ENCODE measurements around the gene PROK1. TPM values are rescaled to one million over a fixed set of nuclear protein-coding genes. Genes with fewer than 3 reads are reported as not detected.

The PROK1 gene
- total RNA-seq, 1 experiment from 2014 or later = not detected

DNA sequence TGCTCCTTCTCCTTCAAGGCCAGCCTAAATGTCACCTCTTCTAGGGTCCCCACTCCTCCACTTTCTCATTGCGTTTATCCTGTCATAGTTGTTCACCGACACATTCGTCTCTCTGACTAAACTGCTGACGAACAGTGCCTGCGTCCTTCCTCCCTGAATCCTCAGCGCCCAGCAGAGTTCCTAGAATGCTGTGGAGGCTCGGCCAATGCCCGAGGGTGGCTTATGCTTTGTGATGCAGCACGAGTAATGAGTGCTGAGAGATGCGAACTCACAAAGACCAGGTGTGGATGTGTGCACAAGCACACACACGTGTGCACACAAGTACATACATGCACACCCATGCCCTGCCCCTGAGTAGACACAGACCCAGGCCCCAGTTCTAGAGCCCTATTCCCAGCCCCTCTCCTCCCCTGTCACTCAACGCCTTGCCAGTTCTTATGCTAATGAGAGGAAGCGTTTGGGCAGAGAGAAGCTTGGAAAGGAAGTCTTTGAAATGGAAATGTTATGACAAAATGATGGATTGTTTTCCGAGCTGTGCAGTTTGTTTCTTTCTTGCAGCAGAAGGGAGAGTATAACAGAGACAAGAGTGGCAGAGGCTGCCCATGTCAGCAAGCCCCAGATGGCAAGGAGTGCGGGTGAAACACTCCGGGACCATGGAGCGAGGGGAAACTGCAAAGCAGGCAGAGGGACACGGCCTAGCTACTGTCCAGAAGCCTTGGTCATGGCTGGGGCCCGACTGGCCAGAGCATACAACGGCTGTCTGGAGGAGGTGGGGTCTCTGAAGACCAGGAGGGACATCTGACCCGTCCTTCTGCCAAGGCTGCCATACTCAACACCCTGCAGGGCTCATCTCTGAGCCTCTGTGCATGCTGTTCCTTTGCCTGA, 43.8 kb downstream of the PROK1 start:
- peak; percentile 58 for DNase-seq (ENCODE audit: low spot score)
- ChIA-PET CTCF (interaction anchor here (1.3 to 2.7 kb wide), 4 partner anchors 13 to 287 kb away, joined by 3 to 34 read pairs (median 18); partner anchors contain the start of gene LAMTOR5), POLR2A (ENCODE audit: low non-redundant PET) (no interaction called here)
- H3K9me3 ChIP-seq (ENCODE audit: low read depth, low read length, poor library complexity, severe bottlenecking) = no peaks in the 10 kb centered on the region
- no peak overlapping the region for H3K4me3 ChIP-seq (ENCODE audit: low read depth, low read length, poor library complexity, severe bottlenecking)
- no TSS peak for BruUV-seq (replicated peaks)
- no peak overlapping the region for H3K27ac ChIP-seq (ENCODE audit: low read depth, low read length, poor library complexity, severe bottlenecking)
- no peaks in the 10 kb centered on the region for H3K36me3 ChIP-seq (ENCODE audit: insufficient read depth, low read length, poor library complexity, severe bottlenecking)
- intact Hi-C loops (cut with micrococcal nuclease; ENCODE audit: unreplicated experiment) = loop anchor here (1.0 to 10.0 kb wide), 3 partner anchors 32 to 288 kb away; no protein-coding TSS in a partner anchor
- H3K27me3 ChIP-seq (replicated peaks; ENCODE audit: insufficient read depth, low read depth, low read length, poor library complexity) = no peaks in the 10 kb centered on the region
- no peak for TF ChIP-seq EZH2 (IDR thresholded peaks at IDR 0.05; ENCODE audit: borderline replicate concordance, low read depth, low read length, poor library complexity, severe bottlenecking)
- TF ChIP-seq, protein P1, sequence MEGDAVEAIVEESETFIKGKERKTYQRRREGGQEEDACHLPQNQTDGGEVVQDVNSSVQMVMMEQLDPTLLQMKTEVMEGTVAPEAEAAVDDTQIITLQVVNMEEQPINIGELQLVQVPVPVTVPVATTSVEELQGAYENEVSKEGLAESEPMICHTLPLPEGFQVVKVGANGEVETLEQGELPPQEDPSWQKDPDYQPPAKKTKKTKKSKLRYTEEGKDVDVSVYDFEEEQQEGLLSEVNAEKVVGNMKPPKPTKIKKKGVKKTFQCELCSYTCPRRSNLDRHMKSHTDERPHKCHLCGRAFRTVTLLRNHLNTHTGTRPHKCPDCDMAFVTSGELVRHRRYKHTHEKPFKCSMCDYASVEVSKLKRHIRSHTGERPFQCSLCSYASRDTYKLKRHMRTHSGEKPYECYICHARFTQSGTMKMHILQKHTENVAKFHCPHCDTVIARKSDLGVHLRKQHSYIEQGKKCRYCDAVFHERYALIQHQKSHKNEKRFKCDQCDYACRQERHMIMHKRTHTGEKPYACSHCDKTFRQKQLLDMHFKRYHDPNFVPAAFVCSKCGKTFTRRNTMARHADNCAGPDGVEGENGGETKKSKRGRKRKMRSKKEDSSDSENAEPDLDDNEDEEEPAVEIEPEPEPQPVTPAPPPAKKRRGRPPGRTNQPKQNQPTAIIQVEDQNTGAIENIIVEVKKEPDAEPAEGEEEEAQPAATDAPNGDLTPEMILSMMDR (conservative IDR thresholded peaks at IDR 0.05; ENCODE audit: low read depth, low read length) = no peak
- peaks cover 10% of the 10 kb centered on the region for H3K4me1 ChIP-seq (ENCODE audit: insufficient read depth, low read length, poor library complexity, severe bottlenecking)

DNA sequence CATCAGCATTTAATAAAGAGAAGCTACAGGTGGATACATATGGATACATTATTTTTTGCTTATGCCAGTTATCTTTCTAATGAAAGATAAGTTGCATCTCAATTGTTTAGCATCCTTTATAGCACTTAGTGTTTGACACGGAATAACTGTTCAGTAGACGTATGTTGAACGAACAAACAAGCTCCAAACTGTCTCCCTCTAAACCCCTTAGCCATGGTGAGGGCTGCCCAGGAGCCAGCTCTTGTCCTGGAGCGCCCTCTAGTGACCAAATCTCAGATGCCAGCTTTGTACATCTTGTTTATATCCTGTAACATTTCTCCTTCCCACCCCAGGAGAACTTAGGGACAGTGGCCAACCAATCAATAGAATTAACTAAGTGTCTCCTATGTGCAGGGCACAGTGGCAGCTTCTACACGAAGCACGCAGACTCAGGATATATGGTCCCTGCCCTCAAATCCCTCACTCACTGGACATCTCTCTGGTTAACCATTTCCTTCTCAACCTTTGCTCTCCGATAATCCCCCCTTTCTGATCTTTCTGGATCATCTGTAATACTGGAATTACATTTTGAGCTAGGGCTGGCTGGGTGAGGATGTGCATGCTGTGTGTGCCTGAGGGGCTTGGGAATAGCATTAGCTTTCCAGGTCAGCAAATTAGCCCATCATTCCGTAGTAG, 45.1 kb downstream of the PROK1 start:
- BruUV-seq (replicated peaks) = no TSS peak

DNA sequence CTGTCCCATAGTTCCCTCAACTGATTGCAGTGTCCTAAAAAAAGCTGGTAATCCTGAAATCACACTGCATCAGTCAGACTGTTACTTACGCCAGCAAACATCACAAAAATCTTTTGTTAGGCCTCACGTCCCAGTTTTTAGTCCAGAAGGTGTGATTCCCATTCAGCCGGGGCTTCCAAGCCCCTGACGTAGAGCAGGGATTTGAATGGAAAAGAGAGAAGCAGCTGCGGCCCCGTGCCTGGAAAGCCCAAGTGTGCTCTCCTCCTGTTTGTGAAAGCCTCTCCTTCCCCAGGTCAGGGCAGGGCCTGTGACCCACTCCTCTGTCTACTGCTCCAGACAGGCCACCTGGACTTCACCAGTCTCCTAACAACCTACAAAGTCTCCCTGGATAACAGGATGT, 47.3 kb downstream of the PROK1 start:
- Histone ChIP-seq H3K4me1 (ENCODE audit: insufficient read depth, low read length, poor library complexity, severe bottlenecking) (peaks cover 10% of the 10 kb centered on the region), H3K27me3 (replicated peaks; ENCODE audit: insufficient read depth, low read depth, low read length, poor library complexity) (no peaks in the 10 kb centered on the region), H3K4me3 (ENCODE audit: low read depth, low read length, poor library complexity, severe bottlenecking) (no peak overlapping the region), H3K9me3 (ENCODE audit: low read depth, low read length, poor library complexity, severe bottlenecking) (no peaks in the 10 kb centered on the region), H3K36me3 (ENCODE audit: insufficient read depth, low read length, poor library complexity, severe bottlenecking) (no peaks in the 10 kb centered on the region), H3K27ac (ENCODE audit: low read depth, low read length, poor library complexity, severe bottlenecking) (no peak overlapping the region)
- ChIA-PET CTCF (interaction anchor here (0.6 kb wide), 1 partner anchor 305 kb away, joined by 3 read pairs; no protein-coding TSS in a partner anchor), POLR2A (ENCODE audit: low non-redundant PET) (no interaction called here)
- no peak for DNase-seq (ENCODE audit: low spot score)
- TF ChIP-seq, protein P1 (conservative IDR thresholded peaks at IDR 0.05; ENCODE audit: low read depth, low read length) = no peak
- no peak for TF ChIP-seq EZH2 (IDR thresholded peaks at IDR 0.05; ENCODE audit: borderline replicate concordance, low read depth, low read length, poor library complexity, severe bottlenecking)
- intact Hi-C loops (cut with micrococcal nuclease; ENCODE audit: unreplicated experiment) = loop anchor here (5.0 to 10.0 kb wide), 2 partner anchors 36 to 183 kb away; no protein-coding TSS in a partner anchor
- no TSS peak for BruUV-seq (replicated peaks)

More for the DNA sequence above, 45.1 kb downstream of the PROK1 start:
- Histone ChIP-seq H3K27ac (ENCODE audit: low read depth, low read length, poor library complexity, severe bottlenecking) (no peak overlapping the region), H3K4me3 (ENCODE audit: low read depth, low read length, poor library complexity, severe bottlenecking) (no peak overlapping the region), H3K9me3 (ENCODE audit: low read depth, low read length, poor library complexity, severe bottlenecking) (no peaks in the 10 kb centered on the region), H3K27me3 (replicated peaks; ENCODE audit: insufficient read depth, low read depth, low read length, poor library complexity) (no peaks in the 10 kb centered on the region), H3K4me1 (ENCODE audit: insufficient read depth, low read length, poor library complexity, severe bottlenecking) (peaks cover 10% of the 10 kb centered on the region), H3K36me3 (ENCODE audit: insufficient read depth, low read length, poor library complexity, severe bottlenecking) (no peaks in the 10 kb centered on the region)
- TF ChIP-seq, protein P1 (conservative IDR thresholded peaks at IDR 0.05; ENCODE audit: low read depth, low read length) = peak; percentile 94
- TF ChIP-seq EZH2 (IDR thresholded peaks at IDR 0.05; ENCODE audit: borderline replicate concordance, low read depth, low read length, poor library complexity, severe bottlenecking) = no peak
- ChIA-PET CTCF (interaction anchor here (0.6 to 2.7 kb wide), 23 partner anchors 13 to 466 kb away, joined by 3 to 34 read pairs (median 6); partner anchors contain the start of gene LAMTOR5), POLR2A (ENCODE audit: low non-redundant PET) (no interaction called here)
- intact Hi-C loops (cut with micrococcal nuclease; ENCODE audit: unreplicated experiment) = loop anchor here (1.0 to 10.0 kb wide), 5 partner anchors 34 to 293 kb away; no protein-coding TSS in a partner anchor
- peak; percentile 83 for DNase-seq (ENCODE audit: low spot score)

Measured in A673 (cell line).